Nephron progenitor cell (in vitro differentiated cells): ENCODE measurements around the gene TCP11L2.

Experiments used
- DNase-seq: peaks from one replicate; pipeline ENCODE4 v3.0.0; 2021
- H3K27ac Mint-ChIP-seq: 2 replicates; pipeline ENCODE4 v1.8.0; 2021; ENCODE audit warnings: mild to moderate bottlenecking, moderate library complexity, mixed read lengths
- H3K27me3 Mint-ChIP-seq: 2 replicates; pipeline ENCODE4 v1.8.0; 2021; ENCODE audit warnings: mild to moderate bottlenecking, low read depth, mixed read lengths; ENCODE audit not compliant: poor library complexity
- H3K36me3 Mint-ChIP-seq: 2 replicates; pipeline ENCODE4 v1.8.0; 2021; ENCODE audit warnings: low read depth, mixed read lengths
- H3K4me1 Mint-ChIP-seq: 2 replicates; pipeline ENCODE4 v1.8.0; 2021; ENCODE audit warnings: mixed read lengths
- H3K4me3 Mint-ChIP-seq: 2 replicates; pipeline ENCODE4 v1.8.0; 2021; ENCODE audit warnings: mild to moderate bottlenecking, moderate library complexity, mixed read lengths
- H3K9me3 Mint-ChIP-seq: 2 replicates; pipeline ENCODE4 v1.8.0; 2021; ENCODE audit warnings: mild to moderate bottlenecking, moderate library complexity, mixed read lengths
- TF ChIP-seq, protein P1 (sequence below): fragments of 200-600 bp; sonication (generic); IDR thresholded peaks from 2 replicates; pipeline ENCODE4 v1.5.0; 2021; ENCODE audit warnings: antibody characterized with exemption

Gene TCP11L2

DNA sequence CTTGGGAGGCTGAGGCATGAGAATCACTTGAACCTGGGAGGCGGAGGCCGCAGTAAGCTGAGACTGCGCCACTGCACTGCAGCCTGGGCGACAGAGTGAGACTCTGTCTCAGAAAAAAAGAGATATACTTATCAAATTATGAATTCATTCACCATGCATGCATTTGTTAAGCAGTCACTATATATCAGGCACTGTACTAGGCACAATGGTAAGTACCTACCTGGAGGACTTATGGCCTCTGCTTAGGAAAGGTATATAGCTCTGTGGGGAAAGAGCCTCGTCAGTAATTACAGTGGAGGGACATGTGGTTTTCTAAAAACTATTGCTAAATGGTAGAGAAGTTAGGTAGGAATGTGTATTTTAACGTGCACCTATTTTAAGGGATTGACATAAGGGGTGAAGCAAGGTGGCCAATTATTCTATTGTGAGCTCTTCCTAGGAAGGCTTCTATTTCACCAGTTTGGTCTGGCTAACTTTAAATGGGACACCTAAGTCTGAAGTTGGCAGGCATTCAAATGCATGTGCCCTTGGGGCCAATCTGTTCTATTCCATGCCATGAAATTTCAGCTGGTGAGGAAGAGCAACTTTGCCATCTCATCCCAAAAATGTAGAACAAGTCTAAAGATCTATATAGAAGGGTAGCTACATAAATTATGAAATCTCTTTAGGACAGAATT lies 15.0 kb downstream of the TCP11L2 start:
- TF ChIP-seq, protein P1, sequence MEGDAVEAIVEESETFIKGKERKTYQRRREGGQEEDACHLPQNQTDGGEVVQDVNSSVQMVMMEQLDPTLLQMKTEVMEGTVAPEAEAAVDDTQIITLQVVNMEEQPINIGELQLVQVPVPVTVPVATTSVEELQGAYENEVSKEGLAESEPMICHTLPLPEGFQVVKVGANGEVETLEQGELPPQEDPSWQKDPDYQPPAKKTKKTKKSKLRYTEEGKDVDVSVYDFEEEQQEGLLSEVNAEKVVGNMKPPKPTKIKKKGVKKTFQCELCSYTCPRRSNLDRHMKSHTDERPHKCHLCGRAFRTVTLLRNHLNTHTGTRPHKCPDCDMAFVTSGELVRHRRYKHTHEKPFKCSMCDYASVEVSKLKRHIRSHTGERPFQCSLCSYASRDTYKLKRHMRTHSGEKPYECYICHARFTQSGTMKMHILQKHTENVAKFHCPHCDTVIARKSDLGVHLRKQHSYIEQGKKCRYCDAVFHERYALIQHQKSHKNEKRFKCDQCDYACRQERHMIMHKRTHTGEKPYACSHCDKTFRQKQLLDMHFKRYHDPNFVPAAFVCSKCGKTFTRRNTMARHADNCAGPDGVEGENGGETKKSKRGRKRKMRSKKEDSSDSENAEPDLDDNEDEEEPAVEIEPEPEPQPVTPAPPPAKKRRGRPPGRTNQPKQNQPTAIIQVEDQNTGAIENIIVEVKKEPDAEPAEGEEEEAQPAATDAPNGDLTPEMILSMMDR = no peak
- Mint-ChIP-seq H3K27ac (no peak overlapping the region), H3K9me3 (no peaks in the 10 kb centered on the region), H3K27me3 (no peaks in the 10 kb centered on the region), H3K4me1 (peaks cover 4% of the 10 kb centered on the region), H3K4me3 (no peak overlapping the region), H3K36me3 (peaks cover 65% of the 10 kb centered on the region)
- DNase-seq = no peak

DNA sequence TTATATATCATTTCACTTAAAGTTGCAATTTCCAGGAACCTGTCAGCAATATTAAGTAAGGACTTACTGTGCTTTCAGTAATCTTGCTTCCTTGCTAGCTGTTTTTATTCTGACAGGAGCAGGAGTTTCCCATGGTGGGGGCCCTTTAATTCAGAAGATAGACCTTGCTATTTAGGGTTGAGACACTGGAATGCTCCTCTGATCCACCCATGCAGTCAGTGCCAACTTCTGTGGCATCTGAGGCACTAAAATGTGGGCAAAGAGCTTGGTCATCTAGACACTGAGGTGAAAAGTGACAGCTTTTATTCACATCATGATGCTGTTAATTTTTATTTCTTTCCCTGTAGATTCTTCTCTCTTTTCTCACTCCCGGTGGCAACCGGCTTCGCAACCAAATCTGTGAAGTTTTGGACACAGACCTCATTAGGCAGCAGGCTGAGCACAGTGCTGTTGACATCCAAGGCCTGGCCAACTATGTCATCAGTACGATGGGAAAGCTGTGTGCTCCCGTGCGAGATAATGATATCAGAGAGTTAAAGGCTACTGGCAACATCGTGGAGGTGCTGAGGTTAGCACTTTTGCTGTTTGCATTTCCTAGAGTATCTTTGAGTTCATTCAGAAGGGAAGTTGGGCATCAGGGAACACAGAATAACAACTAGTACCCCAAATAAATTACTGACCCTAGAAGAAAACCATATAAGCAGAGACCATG lies 18.8 kb downstream of the TCP11L2 start:
- no peak overlapping the region for H3K27ac Mint-ChIP-seq
- no peaks in the 10 kb centered on the region for H3K9me3 Mint-ChIP-seq
- H3K4me1 Mint-ChIP-seq = no peaks in the 10 kb centered on the region
- TF ChIP-seq, protein P1 = no peak
- no peaks in the 10 kb centered on the region for H3K27me3 Mint-ChIP-seq
- DNase-seq = no peak
- no peak overlapping the region for H3K4me3 Mint-ChIP-seq
- peaks cover 66% of the 10 kb centered on the region for H3K36me3 Mint-ChIP-seq

DNA sequence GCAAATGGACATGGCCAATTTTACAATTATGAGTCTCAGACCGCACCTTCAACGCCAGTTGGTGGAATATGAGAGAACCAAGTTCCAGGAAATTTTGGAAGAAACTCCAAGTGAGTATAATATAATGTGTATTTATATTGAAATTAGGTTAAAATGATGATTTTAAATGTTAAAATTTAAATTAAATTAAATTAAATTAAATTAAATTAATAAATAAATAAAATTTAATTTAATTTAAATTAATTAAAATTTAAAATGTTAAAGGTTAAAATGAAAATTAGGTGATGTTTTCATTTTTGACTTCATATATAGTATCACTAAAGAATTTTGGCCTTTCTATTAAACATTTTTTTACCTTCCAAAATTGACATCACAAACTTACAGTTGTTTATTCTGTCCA lies 21.0 kb downstream of the TCP11L2 start:
- H3K4me1 Mint-ChIP-seq = peaks cover 3% of the 10 kb centered on the region
- H3K36me3 Mint-ChIP-seq = peaks cover 51% of the 10 kb centered on the region
- H3K27me3 Mint-ChIP-seq = no peaks in the 10 kb centered on the region
- H3K4me3 Mint-ChIP-seq = no peak overlapping the region
- DNase-seq = no peak
- H3K9me3 Mint-ChIP-seq = no peaks in the 10 kb centered on the region
- TF ChIP-seq, protein P1 = no peak
- H3K27ac Mint-ChIP-seq = no peak overlapping the region

DNA sequence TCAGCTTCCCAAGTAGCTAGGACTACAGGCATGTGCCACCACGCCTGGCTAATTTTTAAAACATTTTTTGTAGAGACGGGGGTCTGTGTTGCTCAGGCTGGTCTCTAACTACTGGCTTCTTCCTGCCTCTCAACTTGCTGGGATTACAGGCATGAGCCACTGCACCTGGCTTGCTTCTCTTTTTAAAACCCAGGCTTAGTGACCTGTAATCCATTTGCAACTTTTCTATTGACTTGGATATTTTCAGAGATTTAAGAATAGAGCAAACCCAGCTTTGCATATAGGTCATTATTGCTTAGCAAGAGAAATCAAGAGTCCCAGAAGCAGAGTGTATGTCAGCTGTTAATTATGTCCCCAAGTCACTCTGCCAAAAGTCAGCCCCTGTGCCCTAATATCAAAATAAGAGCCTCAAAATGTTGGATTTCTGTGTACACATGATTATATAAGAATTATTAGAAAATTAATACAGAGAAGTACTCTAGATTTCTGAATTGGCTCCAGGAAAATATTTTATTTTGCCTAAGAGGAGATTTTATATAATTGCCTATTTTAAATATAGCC lies 24.9 kb downstream of the TCP11L2 start:
- H3K4me1 Mint-ChIP-seq = peaks cover 28% of the 10 kb centered on the region
- H3K36me3 Mint-ChIP-seq = peaks cover 37% of the 10 kb centered on the region
- no peaks in the 10 kb centered on the region for H3K9me3 Mint-ChIP-seq

DNA sequence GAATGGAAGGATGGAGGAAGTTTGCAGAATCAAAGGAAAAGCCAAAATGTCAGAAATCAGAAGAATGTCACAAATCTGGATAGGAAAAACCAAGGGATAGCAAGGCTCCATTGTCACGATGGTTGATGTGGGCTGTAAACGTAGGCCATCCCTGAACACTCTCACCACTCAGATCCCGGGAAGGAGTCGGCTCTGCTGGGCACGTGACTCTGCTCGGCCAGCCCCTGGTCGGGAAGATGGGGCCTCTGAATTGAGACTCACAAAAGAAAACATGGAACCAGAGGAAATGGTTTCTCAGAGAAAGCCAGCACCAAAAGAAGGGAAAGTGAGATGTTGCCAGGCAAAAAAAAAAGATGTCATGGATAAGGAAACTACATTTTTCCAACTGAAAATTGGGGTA lies 26.2 kb downstream of the TCP11L2 start:
- peaks cover 28% of the 10 kb centered on the region for H3K4me1 Mint-ChIP-seq
- no peak for DNase-seq
- H3K36me3 Mint-ChIP-seq = peaks cover 41% of the 10 kb centered on the region
- H3K9me3 Mint-ChIP-seq = peaks cover 5% of the 10 kb centered on the region
- H3K27me3 Mint-ChIP-seq = peaks cover 9% of the 10 kb centered on the region
- TF ChIP-seq, protein P1 = no peak
- H3K4me3 Mint-ChIP-seq = no peak overlapping the region
- H3K27ac Mint-ChIP-seq = no peak overlapping the region

More for the DNA sequence above, 24.9 kb downstream of the TCP11L2 start:
- no peak for DNase-seq
- Mint-ChIP-seq H3K4me3 (no peak overlapping the region), H3K27ac (no peak overlapping the region), H3K27me3 (peaks cover 5% of the 10 kb centered on the region)
- TF ChIP-seq, protein P1 = no peak
